HG02938 (cell line): ENCODE measurements around the gene TAAR2.
A peak's percentile ranks its signal among the peaks of the same experiment; 100 is the strongest.
"Not testable (repeated sequence)": the region's sequence is repeated elsewhere in the genome, so short reads cannot be mapped to it uniquely, and the experiment has no call there.

Experiments
- ATAC-seq: cut with Tn5 transposase; IDR thresholded peaks from one replicate; pipeline ENCODE4 v1.9.1; 2021; ENCODE audit warnings: mild to moderate bottlenecking, moderate library complexity; ENCODE audit not compliant: unreplicated experiment

The TAAR2 gene

DNA sequence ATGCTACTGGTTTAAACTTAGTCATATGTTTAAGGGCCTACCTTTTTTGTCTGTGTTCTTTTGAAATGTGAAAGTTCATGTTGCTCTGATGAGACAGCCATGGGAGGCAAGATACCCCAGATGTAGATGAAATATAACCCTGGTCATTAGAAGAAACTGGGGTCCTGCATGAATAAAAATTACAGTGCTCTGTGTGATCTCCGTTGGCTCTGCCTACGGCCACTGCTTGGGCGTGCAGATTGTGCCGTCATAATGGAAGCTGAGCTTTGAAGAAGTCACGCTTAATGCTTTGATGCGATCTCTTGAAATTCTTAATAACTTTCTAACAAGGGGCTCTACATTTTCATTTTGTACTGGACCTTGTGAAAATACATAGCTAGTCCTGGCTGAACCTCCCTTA, at the start of gene TAAR2:
Gene TAAR2, minus strand, starts transcription at position 101 of the 400 bp plus-strand sequence. Its CDS starts 0 bp downstream, at position 101.
- ATAC-seq: no peak

- ATAC-seq: no peak
These were observed 49.5 kb upstream of the TAAR2 start for GRCh38 chr6:132673376-132674094.

- ATAC-seq: no peak
These were observed 47.2 kb upstream of the TAAR2 start for GRCh38 chr6:132671295-132671694.

GRCh38 chr6:132669690-132670291, 45.7 kb upstream of the TAAR2 start:
- peak; percentile 58 for ATAC-seq

DNA sequence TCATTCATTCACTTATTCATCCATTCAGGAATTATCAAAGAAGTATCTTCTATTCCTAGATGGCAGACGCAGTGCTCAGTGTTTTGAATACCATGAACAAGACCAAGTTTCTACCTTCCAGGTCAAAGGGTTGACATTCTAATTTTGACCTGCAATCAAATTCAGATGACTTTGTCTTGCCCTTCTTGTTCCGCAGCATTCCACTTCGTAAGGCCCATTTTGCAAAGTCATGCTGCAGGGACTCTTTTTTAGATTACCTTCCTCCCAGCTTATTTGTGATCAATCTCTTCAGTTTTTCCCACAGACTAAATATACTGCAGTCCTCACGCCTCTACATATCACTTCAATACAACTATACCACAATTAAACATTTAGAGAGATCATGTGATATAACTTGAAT, 42.0 kb upstream of the TAAR2 start:
- no peak for ATAC-seq

DNA sequence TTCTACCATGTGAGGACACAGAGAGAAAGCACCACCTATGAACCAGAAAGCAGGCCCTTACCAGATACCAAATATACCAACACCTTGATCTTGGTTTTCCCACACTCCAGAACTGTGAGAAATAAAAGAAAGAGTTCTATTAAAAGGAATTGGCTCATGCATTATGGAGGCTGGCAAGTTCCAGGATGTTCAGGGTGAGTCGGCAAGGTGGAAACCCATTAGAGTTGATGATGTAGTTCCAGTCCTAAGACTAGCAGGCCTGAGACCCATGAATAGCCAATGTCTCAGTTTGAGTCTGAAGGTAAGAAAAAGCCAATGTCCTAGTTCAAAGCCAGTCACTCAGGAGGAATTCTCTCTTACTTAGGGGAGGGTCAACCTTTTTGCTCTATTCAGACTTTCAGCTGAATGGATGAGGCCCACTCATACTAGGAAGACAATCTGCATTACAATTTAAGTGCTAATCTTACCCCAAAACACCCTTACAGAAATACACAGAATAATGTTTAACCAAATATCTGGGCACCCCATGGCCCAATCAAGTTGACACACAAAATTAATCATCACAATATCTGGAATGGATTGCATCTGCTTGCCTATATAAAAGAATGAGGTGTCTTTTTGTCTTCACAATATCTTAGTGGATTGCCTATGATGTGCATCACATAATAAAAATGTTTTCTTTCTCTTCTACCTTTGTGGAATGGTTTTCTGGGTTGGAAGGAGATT, 40.4 kb upstream of the TAAR2 start:
- ATAC-seq: no peak

GRCh38 chr6:132663661-132664060, 39.6 kb upstream of the TAAR2 start:
- ATAC-seq: no peak

DNA sequence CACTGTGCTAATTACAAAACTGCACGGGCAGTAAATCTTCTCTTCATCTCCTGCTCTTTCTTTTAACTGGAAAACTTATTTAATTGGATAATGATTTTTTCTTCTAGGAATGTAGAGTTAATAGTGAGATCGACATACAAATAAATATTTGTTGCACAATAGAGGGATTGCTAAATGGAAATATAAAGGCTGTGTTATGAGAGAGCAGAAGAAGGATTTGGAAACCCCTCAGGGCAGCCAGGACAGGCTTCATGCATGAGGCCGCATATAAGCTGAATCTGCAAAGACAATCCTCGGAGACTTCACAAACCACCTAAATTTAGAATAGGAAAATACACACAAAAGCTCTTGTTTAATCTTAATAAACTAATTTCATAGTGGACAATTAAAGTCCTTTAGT, 37.8 kb upstream of the TAAR2 start:
- no peak for ATAC-seq

GRCh38 chr6:132659082-132659481, 35.0 kb upstream of the TAAR2 start, which contains the start of gene TAAR1:
Gene TAAR1, minus strand, starts transcription at chr6:132659182. Its CDS starts 13,179 bp downstream, at chr6:132646003.
- no peak for ATAC-seq

DNA sequence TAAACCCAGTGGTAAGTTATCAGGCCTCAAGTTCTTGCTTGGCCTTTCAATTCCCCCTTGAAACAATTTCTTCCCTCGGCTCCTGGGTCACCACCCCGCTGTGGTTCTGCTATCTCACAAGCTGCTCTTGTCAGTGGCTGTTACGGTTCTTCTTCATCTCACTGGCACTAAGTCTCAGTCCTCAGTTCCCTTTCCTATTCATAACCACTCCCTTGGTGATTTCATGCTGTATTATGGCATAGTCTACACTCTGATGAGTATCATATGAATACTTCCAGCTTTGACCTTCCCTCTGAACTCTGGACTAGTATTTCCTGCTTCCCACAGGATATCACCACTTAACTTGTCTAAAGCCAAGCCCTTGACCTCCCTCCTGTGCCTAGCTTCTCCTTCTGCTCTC, 27.0 kb upstream of the TAAR2 start:
- peak; percentile 56 for ATAC-seq

GRCh38 chr6:132650429-132650828, 26.4 kb upstream of the TAAR2 start:
- no peak for ATAC-seq

DNA sequence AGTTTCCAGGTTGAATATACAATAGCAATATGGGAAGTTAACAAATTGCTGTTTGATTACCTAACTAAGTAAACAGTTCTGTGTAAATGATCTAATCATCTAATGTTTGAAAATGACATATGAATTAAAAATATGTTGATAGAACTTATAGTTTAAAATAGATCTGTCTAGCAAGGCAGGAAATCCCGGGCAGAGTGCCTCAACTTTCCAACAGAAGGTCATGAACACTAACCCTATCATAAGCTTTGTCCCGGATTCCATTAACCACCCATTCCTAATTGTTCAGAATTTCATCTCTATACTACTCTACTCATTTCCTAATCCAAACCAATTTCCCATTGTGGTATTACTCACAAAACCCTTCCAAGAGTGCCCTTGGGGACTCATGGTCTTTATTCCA, 24.8 kb upstream of the TAAR2 start:
- ATAC-seq: no peak

DNA sequence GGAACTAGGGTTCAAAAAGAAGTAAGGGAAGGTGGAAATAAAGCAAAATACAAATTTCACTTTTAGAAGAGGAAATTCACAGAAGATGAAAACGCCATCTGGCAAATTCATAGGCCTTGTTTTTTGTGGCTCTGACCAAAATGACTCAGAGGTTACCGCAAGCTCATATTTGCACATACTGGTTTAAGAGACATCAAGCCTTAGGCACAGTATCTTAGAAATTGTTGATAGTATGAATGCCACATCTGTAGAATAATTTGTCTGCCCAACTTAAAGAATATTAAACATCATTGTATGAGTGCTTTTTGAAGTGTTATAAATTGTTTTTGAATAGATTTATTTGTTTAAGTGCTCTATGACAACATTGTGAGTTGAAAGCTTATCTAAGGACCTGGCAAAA, 24.3 kb upstream of the TAAR2 start:
- peak; percentile 86 for ATAC-seq

DNA sequence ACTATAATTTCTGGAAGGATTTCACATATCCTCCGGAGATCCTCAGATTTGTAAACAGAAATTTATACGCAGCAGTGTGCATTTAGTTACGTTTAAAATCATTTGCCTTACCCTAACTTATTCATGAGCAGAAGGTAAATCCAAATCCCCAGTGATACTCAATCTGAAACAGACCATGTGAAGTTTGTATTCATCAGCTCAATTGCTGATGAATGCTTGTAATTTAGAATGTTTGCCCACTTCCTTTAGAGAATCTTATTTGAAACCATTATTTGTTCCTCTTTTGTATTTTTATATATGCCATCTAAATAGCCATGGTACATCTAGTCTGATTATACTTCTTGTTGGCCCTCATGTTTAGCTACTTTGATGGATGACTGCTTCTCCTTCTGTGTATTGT, 19.5 kb upstream of the TAAR2 start:
- ATAC-seq: no peak

- not testable (repeated sequence) for ATAC-seq
These were observed 13.1 kb upstream of the TAAR2 start for GRCh38 chr6:132637135-132637534.

DNA sequence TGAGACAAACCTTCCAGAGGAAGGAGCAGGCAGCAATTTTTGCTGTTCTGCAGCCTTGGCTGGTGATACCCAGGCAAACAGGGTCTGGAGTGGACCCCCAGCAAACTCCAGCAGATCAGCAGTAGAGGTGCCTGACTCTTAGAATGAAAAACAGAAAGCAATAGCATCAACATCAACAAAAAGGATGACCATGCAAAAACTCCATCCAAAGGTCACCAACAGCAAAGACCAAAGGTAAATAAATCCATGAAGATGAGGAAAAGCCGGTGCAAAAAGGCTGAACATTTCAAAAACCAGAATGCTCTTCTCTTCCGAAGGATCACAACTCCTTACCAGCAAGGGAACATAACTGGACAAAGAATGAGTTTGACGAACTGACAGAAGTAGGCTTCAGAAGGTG, 11.8 kb upstream of the TAAR2 start:
- ATAC-seq: not testable (repeated sequence)

DNA sequence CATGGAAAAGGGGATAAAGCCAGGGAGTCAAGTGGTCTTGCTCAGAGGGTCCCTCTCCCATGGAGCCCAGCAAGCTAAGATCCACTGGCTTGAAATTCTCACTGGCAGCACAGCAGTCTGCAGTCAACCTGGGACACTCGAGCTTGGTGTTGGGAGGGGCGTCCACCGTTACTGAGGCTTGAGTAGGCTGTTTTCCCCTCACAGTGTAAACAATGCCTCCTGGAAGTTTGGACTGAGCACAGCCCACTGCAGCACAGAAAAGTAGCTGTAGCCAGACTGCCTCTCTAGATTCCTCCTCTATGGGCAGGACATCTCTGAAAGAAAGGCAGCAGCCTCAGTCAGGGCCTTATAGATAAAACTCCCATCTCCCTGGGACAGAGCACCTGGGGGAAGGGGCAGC, 11.2 kb upstream of the TAAR2 start:
- not testable (repeated sequence) for ATAC-seq

- no peak for ATAC-seq
These were observed 10.7 kb upstream of the TAAR2 start for GRCh38 chr6:132634796-132635195.

- ATAC-seq: no peak
These were observed 9.3 kb upstream of the TAAR2 start for GRCh38 chr6:132633362-132633761.

DNA sequence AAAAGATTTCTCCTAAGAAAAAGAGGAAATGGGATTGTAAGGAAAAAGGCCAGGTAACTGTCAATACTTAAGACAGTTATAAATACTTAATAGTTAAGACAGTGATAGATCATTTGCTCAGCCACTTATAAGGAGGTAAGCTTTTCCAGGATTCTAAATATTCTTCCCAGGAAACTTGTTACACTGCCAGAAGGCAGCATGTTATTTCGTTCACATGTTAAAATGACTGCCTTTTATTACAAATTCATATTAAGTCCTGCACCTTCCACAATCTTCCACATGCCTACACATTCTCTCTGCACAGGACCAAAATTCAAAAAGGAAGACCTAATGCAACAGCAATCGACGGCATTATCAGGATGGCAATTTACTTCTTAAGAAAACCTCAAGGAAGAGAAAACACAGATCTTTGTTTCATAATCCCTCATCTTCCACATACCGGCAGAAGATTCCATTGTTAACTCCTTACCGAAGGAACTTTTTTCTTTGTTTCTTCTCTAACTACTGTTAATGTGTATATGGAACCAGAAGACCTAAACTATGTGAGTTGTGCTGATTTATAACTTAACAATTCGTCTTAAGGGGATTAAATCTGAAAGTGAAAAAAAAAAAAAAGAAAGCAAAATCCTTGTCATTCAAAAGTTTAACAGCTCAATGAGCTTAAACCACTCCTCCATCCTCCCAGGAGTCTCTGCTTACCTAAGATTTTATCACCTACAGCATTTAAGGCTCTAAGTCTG, 799 bp downstream of the TAAR2 start:
- no peak for ATAC-seq

DNA sequence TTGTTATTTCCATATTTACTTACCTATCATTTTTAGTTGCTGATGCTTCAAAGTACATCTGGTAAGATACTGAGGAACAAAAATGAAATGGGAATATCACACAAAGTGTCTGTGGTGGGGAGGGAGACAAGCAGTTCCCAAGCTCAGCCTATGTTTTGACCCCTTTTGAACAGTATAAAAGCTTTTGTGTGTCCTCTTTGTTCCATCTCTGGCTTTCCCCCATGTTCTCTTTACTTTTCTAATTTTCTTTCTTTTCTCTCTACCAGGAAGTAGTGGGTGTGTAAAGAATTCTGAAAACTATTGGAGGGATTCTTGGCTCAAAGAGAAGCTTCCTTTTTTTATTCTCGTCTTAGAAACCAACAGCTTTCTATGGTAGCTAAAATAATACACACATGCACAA, 7.4 kb downstream of the TAAR2 start:
- ATAC-seq: no peak
